ENCODE data around the gene GPR151.
"Not testable (repeated sequence)": the region's sequence is repeated elsewhere in the genome, so short reads cannot be mapped to it uniquely, and the experiment has no call there.

Gene GPR151

GRCh38 chr5:146516151-146516475 lies at the start of gene GPR151:
GPR151 (minus strand) TSS chr5:146516190; CDS start chr5:146516113, 77 bp downstream.
- DNase-seq: no peak

DNA sequence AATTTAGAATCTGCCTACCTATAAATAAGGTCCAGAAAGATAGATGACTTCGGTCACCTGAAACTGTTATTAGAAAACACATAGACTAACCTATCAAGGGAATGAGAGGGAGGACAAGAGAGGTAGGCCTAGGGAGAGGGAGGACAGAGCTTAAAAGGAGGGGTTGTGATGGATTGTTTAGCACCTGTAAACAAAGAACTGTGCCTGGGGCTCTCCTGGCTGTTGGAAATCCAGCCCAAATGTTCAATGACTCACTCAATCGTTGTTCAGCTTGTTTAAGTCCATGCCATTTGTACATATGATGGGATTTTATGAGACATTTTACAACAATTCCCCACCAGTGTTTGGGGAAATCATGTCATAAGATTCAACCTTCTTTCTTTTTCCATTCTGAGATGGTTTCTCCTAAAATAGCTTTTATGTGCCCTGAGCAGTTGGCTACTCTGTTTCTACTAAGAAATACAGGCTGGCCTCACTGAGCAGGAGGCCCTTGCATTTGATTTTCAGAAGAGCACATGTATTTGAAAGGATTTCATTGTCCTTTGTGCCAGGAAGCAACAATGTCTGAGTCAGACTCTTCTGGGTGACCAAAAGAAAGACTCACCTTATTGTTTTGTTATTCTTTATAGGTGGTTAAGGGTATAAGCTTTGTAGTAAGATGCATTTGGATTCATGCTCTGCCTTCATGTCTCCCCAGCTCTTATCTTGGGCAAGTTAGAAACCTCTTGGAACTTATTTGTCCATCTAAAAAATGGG lies 48.2 kb upstream of the GPR151 start:
- no peak for DNase-seq

GRCh38 chr5:146562461-146562860 lies 46.5 kb upstream of the GPR151 start:
- DNase-seq: no peak

- no peak for DNase-seq
These were observed 45.7 kb upstream of the GPR151 start for GRCh38 chr5:146561711-146562110.

DNA sequence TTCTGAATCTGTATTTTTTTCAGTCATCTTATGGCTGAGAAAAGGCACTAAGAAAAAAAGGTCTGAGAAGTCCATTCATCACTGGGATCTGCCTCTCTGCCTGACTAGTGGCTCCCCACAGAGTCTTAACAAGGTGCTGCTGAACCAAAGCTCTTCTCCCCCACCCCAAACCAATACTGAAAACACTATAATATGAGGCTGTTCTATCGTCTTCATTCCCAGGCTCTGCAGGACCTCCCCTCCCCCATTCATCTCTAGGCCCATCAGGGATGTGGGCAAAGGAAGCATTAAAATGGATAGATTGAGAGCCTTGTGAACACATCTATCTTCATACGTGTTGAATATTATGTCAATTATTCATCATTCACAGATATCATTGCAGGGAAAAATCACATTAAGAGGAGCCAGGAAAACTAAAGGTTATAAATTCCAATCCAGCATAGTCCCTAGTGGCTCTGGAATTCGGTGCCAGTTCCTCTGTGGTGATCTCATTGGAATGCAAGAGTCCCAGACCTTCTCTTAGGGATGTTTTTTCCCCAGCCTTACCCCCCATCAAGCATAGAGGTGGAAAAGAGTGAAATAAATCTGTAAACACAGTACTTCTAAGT lies 44.3 kb upstream of the GPR151 start:
- DNase-seq: no peak

GRCh38 chr5:146556884-146557283 lies 40.9 kb upstream of the GPR151 start:
- DNase-seq: not testable (repeated sequence)

DNA sequence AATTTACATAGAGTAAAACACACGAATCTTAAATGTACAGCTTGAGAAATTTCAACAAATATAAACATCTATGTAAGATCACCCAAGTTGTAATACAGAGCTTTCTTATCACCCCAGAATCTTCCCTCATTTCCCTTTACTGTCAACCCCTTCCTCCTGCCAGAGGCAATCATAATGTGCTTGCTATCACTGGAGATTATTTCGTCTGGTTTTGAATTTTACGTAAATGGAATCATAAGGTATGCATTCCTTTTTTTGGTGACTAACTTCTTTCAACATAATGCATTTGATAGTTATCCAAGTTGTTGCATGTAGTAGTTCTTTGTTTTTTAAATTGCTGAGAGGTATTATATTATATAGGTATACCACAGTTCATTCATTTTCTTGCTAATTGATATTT lies 37.5 kb upstream of the GPR151 start:
- DNase-seq: no peak

DNA sequence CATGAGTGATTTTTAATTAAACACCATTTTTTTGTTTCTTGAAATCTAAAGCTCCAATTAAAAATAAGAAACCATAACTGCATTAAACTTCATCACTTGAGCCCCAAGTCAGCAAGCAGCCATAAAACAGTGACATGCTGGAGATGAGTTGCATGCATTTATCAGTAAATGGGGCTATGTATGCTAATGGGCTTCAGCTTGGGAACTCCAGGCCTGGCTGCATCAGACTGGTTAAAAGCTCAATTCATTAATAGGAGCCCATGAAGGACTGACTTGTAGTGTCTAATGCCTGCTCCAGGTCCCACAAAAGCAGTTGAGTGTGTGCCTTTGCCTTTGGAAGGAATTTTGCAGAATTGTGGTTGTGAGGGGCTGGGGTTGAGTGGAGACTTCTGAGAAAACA lies 33.6 kb upstream of the GPR151 start:
- DNase-seq: no peak

DNA sequence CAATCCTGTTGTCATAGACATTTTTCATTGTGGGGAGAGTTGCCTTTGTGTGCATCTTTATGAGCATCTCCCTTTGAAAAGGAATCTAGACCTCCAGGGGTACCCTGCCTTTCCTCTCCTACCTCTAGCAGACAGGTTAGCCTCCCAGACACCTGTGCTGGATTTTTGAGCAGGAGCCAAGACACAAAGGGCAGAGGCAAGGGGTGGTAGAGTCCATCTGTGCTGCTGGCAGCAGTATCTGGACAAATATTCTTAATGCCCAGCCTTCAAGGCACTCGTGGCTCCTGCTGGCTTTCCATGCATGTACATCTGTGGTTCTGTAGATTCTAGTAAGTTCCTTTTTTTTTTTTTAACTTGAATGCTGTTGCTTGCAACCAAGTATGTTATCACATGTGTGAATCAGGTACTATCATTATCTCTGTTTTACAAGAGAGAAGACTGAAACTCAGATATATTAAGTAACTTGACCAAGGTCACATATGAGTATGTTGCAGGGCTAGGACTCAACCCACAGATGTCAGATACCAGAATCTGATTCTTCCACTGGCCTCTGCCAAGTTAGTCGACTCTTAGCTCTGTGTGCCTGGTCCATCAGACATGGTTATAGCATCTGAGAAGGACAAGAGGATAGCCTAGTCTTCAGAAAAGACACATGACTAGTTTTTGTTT lies 32.9 kb upstream of the GPR151 start:
- DNase-seq: no peak

DNA sequence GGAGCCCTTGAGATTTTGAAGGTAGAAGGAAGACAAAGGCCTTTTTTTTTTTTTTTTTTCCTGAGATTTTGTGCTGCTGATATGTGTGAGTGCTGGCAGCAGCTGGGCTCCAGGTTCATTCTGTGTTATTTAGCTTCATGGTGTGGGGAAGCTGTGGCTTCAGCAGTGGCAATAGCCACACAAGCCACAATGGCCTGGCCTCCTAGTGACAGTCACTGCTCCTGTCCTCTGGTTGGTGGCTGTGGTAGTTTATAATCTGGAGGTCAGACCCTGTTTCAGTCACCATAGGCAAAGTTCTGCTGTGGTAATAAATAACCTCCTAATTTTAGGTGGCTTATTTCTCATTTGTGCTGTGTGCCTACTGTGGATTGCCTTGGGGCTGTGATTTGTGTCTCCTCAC lies 28.2 kb upstream of the GPR151 start:
- DNase-seq: no peak

- peak; percentile 50 to 62 for DNase-seq
These were observed 26.2 kb upstream of the GPR151 start for GRCh38 chr5:146541958-146542849.

GRCh38 chr5:146540414-146540813 lies 24.4 kb upstream of the GPR151 start:
- DNase-seq: no peak

DNA sequence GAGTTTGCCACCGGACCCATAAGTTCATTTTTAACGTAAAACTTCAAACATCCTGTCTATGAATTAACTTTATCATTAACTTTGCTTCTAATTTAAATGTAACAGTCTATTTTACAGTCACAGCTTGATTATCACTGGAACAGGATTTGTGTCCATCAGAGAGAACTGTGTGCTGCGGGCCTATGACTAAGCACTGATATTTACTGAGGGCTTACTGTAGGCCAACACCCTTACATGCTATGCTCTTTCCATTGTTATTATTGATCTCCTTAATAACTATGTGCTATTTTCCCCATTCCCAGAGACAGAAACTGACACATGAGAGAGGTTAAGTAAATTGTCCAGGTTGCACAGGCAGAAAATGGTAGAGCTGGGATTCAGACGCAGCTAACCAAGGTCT lies 24.0 kb upstream of the GPR151 start:
- DNase-seq: no peak

GRCh38 chr5:146538432-146538831 lies 22.4 kb upstream of the GPR151 start:
- DNase-seq: no peak

GRCh38 chr5:146533882-146534281 lies 17.9 kb upstream of the GPR151 start:
- no peak for DNase-seq

DNA sequence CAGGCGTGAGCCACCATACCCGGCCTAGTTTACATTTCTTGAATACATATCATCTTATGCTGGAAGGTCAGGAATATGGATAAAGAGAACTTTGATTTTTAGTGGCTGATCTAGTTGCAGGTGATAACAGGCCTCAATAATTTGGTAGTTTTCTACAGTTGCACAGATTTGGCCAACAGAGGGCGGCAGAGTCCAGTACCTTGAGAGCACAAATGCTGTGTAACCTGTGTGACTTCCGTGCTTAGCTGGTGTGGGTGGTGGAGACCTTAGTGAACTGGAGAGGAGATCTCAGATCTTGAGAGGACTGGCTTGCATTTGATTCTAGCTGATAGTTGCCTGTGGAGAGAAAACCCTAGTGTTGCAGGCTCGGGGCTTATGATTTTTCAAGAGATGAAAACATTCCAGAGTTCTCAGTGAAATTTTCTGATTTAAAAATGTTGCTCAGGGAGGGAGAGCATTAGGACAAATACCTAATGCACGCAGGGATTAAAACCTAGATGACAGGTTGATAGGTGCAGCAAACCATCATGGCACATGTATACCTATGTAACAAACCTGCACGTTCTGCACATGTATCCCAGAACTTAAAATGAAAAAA lies 17.4 kb upstream of the GPR151 start:
- DNase-seq: peak; percentile 62 to 72

DNA sequence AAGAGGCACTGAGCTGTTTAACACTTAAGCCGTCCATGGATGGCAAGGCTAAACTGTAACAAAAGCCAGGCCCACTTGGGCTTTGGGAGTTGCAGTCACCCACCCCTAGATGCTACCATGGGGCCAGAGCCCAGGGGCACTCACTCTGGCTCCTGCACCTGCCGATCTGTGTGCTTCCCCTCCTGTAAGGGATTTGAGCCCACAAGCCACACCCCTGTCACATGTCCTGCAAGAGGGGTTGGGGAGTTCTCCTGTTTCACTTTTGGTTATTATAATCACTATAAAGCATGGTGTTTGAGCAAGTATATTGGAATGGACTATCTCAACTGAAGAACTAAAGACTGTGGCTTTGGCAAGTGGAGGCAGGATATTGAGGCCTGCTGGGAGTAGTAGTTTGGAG lies 14.0 kb upstream of the GPR151 start:
- DNase-seq: no peak

DNA sequence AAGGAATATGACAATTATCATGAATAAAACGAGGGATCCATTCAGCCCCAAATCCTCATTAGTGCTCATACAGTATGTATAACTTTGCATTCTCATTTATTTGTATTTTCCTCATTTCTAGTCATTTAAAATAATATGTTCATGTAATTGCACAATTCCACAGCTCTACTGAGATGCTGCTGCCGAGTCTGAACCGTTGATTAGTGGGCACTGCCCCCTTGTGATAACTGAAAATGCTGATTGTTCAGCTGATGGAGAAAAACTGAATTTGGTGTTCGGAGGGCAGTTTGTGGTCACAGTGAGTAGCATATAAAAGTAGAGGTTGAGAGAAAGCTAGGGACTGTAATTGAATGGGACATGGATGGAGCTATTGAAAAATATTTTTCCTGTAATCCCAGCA lies 12.2 kb upstream of the GPR151 start:
- no peak for DNase-seq

DNA sequence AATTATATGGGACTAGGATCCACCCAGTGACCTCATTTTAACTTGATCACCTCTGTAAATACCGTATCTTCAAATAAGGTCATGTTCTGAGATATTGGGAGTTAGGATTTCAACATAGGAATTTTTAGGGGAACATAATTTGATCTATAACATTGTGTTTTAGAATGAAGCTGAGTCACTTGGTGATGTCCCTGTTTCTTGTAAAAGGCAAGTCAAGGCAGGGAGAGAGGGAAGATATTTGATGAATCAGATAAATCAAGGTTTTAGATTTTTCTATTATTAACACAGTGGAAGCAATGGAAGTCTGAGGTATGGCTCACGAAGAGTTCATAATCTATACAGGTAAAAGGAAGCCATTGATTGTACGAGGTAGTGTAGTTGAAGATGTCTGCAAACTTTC lies 11.8 kb upstream of the GPR151 start:
- DNase-seq: no peak

DNA sequence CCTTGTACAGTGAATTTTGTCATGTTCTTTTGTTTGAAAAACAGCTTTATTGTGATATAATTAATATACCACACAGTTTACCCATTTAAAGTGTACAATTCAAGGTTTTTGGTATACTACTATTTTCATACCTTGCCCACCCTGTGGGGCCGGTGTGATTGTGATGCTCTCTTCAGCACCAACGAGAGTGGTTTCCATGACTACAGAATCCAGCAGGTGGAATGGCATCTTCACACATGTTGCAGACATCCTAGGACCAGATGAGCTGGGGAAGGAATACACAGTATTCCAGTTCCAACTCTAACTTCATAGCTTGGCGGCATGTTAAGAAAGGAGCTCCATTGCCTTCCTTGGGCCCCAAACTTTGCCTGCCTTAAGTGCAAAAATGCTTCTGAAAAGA lies 7.7 kb upstream of the GPR151 start:
- DNase-seq: no peak

DNA sequence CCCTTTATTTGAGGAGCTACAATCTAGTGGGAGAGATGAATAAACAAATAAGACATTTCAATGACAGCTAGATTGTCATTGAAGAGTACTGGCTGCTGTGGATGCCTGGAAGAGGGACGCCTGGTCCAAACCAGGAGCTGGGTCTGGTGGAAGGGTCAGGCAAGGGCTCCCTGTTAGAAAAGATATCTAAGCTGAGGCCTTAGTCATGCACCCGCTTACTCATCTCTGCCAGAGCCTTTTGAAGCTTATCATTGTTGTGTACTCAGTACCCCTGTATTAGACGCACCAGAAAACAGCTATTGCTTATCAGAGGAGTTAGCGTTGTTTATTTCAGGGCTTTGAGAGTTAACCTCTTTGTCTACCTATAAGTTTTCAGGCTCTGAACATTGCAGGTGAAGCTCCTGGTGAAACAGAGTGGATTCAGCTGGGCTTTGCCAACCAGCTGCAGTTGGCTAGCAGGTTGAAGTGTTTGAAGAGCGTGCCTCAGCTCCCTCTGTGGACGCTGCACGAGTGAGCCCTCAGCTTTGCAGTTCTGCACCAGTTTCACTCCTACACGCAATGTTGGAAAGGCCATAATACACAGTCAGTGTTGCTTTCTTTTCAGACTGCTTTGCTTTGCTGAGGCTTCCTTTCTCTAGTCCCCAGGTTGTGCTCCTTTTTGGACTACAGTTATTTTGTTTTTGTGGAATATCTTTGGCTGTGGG lies 5.6 kb upstream of the GPR151 start:
- DNase-seq: no peak

DNA sequence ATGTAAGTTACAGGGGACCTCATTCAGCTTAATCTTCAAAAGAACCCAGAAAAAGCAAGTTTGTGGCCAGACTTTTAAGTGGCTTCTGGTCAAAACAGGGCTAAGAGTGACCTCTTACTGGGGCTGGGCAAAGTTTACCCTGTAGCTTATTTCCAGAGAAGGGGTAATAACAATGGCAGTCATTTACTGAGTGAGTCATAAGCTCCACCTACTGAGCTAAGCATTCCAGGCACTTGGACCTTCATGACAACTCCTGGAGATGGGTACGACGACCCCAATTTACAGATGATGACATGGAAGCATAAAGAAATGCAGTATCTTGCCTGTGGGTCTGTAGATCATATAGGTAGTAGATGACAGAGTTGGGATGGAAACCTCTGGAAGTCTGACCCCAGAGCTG lies 4.7 kb upstream of the GPR151 start:
- DNase-seq: no peak
